HG03095 (cell line): Measurements from ENCODE around the gene CILP.
"Not testable (repeated sequence)": the region's sequence is repeated elsewhere in the genome, so short reads cannot be mapped to it uniquely, and the experiment has no call there.

ENCODE experiments used
- ATAC-seq: cut with Tn5 transposase; IDR thresholded peaks from one replicate; pipeline ENCODE4 v1.9.1; 2021; ENCODE audit warnings: moderate library complexity; ENCODE audit not compliant: unreplicated experiment

Gene CILP

GRCh38 chr15:65226901-65227300 is 15.6 kb upstream of the CILP start:
- not testable (repeated sequence) for ATAC-seq

DNA sequence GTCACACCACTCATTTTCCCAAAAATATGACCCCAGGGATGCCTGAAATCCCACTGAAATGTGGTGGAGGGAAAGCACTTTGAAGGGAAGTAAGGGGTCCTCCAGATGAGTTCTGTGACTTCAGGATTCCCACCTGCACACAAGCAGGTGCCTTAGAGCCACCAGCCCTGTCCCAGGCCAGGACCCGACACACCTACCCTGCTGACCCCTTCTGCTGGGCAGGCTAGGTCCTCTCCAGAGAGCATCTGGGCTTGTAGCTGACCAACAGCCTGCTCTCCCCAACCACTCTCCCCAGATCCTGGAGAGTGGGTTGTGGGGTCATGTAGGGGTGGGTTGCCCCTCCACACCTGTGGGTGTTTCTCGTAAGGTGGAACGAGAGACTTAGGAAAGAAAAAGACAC is 14.9 kb upstream of the CILP start:
- no peak for ATAC-seq

DNA sequence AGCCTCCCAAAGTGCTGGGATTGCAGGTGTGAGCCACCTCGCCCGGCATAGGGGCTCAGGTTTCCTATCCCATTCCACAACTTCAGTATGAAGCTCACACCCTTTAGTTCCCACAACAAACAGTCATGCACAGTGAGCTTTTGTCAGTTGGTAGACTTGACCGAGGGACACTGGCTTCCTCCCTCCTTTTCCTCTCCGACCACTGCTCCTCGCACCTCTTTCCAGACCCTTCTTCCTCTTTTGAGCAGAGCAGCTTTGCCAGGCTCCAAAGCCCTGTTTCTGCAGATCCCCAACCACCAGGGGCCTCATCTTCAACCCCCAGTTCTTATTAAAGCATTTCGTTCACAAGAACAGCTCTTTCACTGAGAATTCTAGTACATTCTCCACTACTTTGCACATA is 12.7 kb upstream of the CILP start:
- ATAC-seq = no peak

- no peak for ATAC-seq
Observed at GRCh38 chr15:65222891-65223290, 11.6 kb upstream of the CILP start.

GRCh38 chr15:65221697-65222096 is 10.4 kb upstream of the CILP start:
- no peak for ATAC-seq

DNA sequence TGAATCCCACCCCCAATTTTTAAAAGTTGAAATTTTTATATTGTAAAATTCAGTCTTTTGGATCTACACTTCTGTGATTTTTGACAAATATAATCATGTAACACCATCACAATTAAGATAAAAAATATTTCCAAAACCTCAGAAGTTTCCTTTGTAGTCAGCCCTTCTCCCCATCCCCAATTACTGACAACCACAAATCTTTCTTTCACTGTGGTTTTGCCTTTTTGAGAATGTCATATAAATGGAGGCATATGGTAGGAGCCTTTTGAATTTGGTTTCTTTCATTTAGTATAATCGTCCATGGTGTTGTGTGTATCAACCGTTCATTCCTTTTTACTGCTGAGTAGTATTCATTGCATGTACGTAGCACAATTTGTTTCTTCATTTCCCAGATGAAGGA is 7.9 kb upstream of the CILP start:
- no peak for ATAC-seq

- ATAC-seq = no peak
Observed at GRCh38 chr15:65217526-65218482, 6.5 kb upstream of the CILP start.

DNA sequence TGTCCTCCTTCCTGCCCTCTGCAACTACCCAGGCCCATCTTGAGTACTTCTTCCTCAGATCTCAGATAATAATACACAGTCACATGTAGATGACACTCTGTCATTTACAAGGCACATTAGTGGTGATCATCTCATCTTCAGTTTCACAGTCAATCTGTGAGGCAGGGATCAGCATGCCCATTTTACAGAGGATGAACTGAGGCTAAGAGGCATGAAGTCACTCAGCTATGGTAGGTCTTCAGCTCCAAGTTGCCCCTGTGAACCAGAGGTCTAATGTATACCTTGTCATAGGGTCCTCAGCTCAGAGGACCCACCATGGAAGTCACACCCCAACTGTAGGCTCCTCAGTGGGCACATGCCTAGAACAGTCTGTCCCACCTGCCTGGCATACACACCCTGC is 4.2 kb upstream of the CILP start:
- no peak for ATAC-seq

- ATAC-seq = no peak
Observed at GRCh38 chr15:65214010-65214409, 2.7 kb upstream of the CILP start.

DNA sequence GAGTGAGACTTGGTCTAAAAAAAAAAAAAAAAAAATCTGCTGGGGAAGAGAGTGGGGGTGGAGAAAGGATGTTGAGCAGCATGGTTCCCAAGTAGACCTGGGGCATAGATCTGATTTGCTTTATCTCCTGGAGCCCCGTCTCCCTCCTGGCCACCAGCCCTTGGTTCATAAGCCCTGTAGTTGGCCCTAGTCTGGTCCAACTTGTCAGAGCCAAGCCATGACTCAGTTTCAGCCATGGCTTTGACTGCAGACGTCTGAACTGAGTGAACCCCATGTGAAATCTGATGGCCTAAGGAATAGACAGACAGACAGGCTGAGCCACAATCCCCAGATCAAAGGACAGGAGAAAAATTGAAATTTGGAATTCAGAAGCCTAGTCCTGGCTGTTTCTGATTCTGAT is 2.0 kb upstream of the CILP start:
- ATAC-seq = no peak

GRCh38 chr15:65212097-65212496 is 824 bp upstream of the CILP start:
- ATAC-seq = no peak

GRCh38 chr15:65211482-65211982 is 259 bp upstream of the CILP start:
- no peak for ATAC-seq

DNA sequence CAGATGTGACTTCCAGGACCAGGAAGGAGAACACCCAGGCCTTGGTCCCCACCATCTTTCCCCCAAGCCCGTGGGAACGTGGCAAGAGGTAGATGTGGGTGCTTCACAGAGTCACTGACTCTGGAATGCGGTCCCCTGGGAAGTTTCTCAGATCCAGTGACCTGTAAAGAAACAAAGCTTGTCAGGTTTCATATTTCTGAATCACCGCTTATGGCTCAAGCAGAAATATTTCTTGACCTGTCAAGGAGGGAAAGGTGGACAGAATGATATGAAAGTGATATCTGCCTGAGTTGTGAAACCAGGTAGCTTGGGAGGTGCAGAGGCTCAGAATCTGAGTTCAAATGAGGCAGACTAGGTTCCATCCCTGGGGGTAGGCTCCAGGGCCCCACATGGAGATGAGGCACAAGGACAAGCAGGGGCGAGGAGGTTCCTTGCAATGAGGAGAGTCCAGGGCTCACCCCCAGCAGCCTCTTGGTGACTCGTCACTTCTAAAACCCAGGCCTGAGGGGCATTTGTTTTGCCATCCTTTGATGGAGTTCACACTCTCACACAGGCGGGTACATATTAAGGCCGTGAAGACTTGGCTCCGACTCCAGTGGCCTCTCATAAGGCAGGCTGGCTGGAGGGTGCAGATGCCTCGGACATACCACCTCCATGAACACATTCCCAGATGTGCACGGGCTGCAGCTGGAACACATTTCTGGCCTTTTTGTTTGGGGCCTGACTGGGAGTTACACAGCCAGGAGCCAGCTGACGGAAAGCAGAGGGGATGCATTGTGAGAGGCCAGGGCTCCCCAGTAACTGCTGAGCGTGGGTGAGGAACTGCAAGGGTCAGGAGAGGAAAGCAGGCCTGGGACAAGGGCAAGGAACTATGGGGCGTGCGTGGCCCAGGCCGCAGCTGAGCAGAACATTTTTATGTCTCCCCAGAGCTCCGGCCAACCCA is 1.3 kb downstream of the CILP start:
- ATAC-seq = no peak

DNA sequence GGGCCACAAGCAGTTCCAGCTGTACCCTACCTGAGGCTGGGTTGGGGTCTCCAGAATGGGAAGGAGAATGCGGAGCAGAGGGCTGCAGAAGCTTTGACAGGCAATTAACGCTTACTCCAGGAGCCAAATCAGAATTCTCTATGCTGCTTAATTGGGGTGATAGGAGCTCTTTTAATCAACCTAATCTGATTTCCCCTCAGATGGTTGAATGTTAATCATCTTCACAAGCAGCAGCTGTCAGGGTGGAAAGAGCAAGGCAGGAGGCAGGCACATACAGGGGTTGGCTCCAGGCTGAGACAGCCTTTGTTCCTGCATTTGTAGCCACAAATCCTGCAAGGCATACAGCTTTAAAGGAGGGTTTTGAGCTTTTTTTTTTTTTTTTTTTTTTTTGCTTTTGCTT is 2.6 kb downstream of the CILP start:
- ATAC-seq = no peak

DNA sequence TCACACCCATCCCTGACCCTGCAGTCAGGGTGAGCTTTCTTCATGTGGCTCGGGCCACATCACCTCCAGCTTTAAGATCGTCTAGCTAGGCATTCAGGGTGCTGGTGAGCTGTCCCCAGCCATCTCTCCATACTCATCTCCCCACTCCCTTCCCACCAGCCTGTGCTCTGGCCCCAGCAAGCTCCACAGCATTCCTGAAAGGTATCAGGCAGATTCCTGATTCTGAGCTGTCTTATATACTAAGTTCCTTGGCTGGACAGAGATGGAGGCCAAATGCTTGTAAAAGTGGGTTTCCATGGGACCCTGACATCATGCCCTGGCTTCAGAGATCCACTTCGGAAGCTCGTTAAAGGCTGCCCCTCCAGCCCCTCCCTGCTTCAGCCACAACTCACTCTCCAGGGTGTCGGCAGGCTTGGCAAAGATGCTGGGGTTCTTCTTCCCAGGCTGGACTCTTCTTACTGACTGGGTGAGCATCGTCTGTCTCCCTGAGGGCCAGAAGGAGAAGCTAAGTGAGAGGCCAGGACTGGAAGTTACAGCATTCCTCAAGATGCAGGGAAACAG is 3.9 kb downstream of the CILP start:
- no peak for ATAC-seq

DNA sequence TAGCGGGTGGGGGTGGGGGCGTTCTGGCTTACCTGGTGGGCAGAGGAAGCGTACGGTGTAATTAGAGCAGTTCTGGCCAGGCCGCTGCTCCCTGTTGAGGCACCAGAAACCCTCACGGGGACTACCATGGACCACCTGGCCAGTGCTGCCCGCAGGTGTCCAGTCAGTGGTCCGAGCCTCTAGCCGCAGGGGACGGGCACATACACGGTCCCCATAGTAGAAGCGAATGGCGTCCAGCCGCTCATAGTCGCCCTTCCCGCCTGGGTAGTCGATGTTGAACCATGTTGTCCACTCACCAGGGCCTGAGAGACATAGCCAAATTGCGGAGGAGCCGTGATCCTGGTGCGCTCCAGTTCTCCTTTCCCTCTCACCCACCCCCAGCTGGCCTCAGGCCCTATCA is 4.5 kb downstream of the CILP start:
- no peak for ATAC-seq

- ATAC-seq = no peak
Observed at GRCh38 chr15:65204931-65205660, 6.2 kb downstream of the CILP start.

DNA sequence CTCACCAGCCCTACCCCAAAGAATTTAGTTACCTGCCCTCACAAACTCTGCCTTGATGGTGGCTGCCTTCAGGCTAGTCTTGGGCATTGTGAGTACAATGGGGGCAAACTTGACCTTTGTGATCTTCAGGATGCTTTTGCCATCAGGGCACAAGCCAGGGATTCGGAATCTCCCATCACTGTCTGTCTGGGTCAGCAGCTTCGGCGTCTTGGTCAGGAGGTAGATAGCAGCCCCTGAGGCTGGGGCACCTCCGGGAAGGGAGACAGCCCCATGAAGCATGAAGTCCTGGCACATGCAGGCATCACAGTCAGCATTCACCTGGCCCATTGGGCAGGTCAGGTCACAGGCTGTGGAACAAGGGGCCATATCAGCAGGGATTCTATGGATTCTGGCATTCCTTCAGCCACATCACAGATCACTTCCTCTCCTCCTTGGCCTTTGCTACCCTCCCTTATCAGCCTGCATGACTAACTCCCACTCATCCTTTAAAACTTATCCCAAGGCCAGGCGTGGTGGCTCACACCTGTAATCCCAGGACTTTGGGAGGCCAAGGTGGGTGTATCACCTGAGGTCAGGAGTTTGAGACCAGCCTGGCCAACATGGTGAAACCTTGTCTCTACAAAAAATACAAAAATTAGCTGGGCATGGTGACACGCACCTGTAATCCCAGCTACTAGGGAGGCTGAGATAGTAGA is 6.9 kb downstream of the CILP start:
- ATAC-seq = no peak

- no peak for ATAC-seq
Observed at GRCh38 chr15:65201918-65202317, 9.4 kb downstream of the CILP start.

- ATAC-seq = no peak
Observed at GRCh38 chr15:65198571-65198970, 12.7 kb downstream of the CILP start.
